C4-2B (cell line): ENCODE measurements around the gene CCDC38.

Experiments used
- CTCF ChIP-seq: fragments of 450-650 bp; conservative IDR thresholded peaks from 2 replicates; pipeline ENCODE4 v1.5.1; 2017; ENCODE audit warnings: mild to moderate bottlenecking
- ZFX ChIP-seq: fragments of 450-650 bp; IDR thresholded peaks from 2 replicates; pipeline ENCODE4 v1.6.1; 2017

- TF ChIP-seq CTCF (no peak), ZFX (no peak)
Observed at GRCh38 chr12:95975491-95975890, 33.1 kb upstream of the CCDC38 start.
